ENCODE results near the gene ARHGAP1. TPM values are rescaled to one million over a fixed set of nuclear protein-coding genes. Genes with fewer than 3 reads are reported as not detected.
A peak's percentile ranks its signal among the peaks of the same experiment; 100 is the strongest.

The ARHGAP1 gene
- total and polyA plus RNA-seq, 2 of the 13 experiments (the other 11 are each of a cell fraction or from before 2014, with no cell fraction given): 18.6 to 30.3 TPM

GRCh38 chr11:46719543-46720218 is 19.3 kb upstream of the ARHGAP1 start (continued):
- TF ChIP-seq THAP7 (CRISPR knock-in tag; IDR thresholded peaks at IDR 0.05) (no peak), ZNF543 (CRISPR knock-in tag; IDR thresholded peaks at IDR 0.05) (0 out of 2 replicates have a peak, but pooled peaks have one; percentile 12), ZBTB8A (CRISPR knock-in tag; IDR thresholded peaks at IDR 0.05; ENCODE audit: borderline replicate concordance, low read depth) (no peak), CHCHD3 (CRISPR knock-in tag; IDR thresholded peaks at IDR 0.05) (peak; percentile 84), MXD3 (CRISPR knock-in tag; IDR thresholded peaks at IDR 0.05) (peak; percentile 36), SCMH1 (CRISPR knock-in tag; IDR thresholded peaks at IDR 0.05; ENCODE audit: borderline replicate concordance) (no peak), ZNF720 (CRISPR knock-in tag; IDR thresholded peaks at IDR 0.05) (no peak), SP2 (CRISPR knock-in tag; IDR thresholded peaks at IDR 0.05) (no peak), THYN1 (CRISPR knock-in tag; IDR thresholded peaks at IDR 0.05; ENCODE audit: borderline replicate concordance, low read depth) (no peak), IRF2 (CRISPR knock-in tag; IDR thresholded peaks at IDR 0.05) (no peak), ZNF263 (CRISPR knock-in tag; IDR thresholded peaks at IDR 0.05) (0 out of 2 replicates have a peak, but pooled peaks have one; percentile 29), ZNF605 (CRISPR knock-in tag; IDR thresholded peaks at IDR 0.05) (peak; percentile 0), ZNF784 (CRISPR knock-in tag; IDR thresholded peaks at IDR 0.05; ENCODE audit: borderline replicate concordance) (no peak), SSRP1 (CRISPR knock-in tag; IDR thresholded peaks at IDR 0.05) (no peak), ZFY (CRISPR knock-in tag; IDR thresholded peaks at IDR 0.05) (peak; percentile 57), ATRX (CRISPR knock-in tag; IDR thresholded peaks at IDR 0.05; ENCODE audit: borderline replicate concordance) (no peak), HOXA9 (CRISPR knock-in tag; IDR thresholded peaks at IDR 0.05; ENCODE audit: borderline replicate concordance) (no peak), ZZZ3 (CRISPR knock-in tag; IDR thresholded peaks at IDR 0.05; ENCODE audit: borderline replicate concordance) (no peak), ZNF484 (CRISPR knock-in tag; IDR thresholded peaks at IDR 0.05; ENCODE audit: borderline replicate concordance, low read depth) (no peak), SMAD9 (CRISPR knock-in tag; IDR thresholded peaks at IDR 0.05) (peak; percentile 74; the same call in 1 of the 2 replicates), CBX1 (IDR thresholded peaks at IDR 0.05; ENCODE audit: low read depth) (no peak), TSC22D2 (CRISPR knock-in tag; IDR thresholded peaks at IDR 0.05; ENCODE audit: borderline replicate concordance) (no peak)
- TF ChIP-seq, protein P1, sequence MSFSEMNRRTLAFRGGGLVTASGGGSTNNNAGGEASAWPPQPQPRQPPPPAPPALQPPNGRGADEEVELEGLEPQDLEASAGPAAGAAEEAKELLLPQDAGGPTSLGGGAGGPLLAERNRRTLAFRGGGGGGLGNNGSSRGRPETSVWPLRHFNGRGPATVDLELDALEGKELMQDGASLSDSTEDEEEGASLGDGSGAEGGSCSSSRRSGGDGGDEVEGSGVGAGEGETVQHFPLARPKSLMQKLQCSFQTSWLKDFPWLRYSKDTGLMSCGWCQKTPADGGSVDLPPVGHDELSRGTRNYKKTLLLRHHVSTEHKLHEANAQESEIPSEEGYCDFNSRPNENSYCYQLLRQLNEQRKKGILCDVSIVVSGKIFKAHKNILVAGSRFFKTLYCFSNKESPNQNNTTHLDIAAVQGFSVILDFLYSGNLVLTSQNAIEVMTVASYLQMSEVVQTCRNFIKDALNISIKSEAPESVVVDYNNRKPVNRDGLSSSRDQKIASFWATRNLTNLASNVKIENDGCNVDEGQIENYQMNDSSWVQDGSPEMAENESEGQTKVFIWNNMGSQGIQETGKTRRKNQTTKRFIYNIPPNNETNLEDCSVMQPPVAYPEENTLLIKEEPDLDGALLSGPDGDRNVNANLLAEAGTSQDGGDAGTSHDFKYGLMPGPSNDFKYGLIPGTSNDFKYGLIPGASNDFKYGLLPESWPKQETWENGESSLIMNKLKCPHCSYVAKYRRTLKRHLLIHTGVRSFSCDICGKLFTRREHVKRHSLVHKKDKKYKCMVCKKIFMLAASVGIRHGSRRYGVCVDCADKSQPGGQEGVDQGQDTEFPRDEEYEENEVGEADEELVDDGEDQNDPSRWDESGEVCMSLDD (CRISPR knock-in tag; IDR thresholded peaks at IDR 0.05; ENCODE audit: borderline replicate concordance): no peak
- TF ChIP-seq, protein P2, sequence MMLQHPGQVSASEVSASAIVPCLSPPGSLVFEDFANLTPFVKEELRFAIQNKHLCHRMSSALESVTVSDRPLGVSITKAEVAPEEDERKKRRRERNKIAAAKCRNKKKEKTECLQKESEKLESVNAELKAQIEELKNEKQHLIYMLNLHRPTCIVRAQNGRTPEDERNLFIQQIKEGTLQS (CRISPR knock-in tag; IDR thresholded peaks at IDR 0.05): no peak
- TF ChIP-seq, protein P3, sequence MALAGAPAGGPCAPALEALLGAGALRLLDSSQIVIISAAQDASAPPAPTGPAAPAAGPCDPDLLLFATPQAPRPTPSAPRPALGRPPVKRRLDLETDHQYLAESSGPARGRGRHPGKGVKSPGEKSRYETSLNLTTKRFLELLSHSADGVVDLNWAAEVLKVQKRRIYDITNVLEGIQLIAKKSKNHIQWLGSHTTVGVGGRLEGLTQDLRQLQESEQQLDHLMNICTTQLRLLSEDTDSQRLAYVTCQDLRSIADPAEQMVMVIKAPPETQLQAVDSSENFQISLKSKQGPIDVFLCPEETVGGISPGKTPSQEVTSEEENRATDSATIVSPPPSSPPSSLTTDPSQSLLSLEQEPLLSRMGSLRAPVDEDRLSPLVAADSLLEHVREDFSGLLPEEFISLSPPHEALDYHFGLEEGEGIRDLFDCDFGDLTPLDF (CRISPR knock-in tag; IDR thresholded peaks at IDR 0.05): no peak

Measured in HepG2 (cell line).